ENCODE data around the gene PRRT2. TPM values are rescaled to one million over a fixed set of nuclear protein-coding genes. Genes with fewer than 3 reads are reported as not detected.
A peak's percentile ranks its signal among the peaks of the same experiment; 100 is the strongest.

The PRRT2 gene
- total RNA-seq, 2 donors from 2014 or later, result 0.98 to 2.8 TPM

GRCh38 chr16:29812754-29813643 is 1.0 kb downstream of the PRRT2 start:
- Mint-ChIP-seq H3K4me3 (peak overlapping the region; percentile 91), H3K27ac (no peak overlapping the region), H3K9me3 (no peaks in the 10 kb centered on the region)

GRCh38 chr16:29813644-29814562 is 1.9 kb downstream of the PRRT2 start:
- Mint-ChIP-seq H3K4me1 (ENCODE audit: low read depth in 2 of 2) (peaks cover 47 to 57% of the 10 kb centered on the region in 2 donors), H3K36me3 (peaks cover 7% of the 10 kb centered on the region), H3K27ac (peak overlapping the region; percentile 84 to 90), H3K9me3 (no peaks in the 10 kb centered on the region), H3K4me3 (no peak overlapping the region), H3K27me3 (no peaks in the 10 kb centered on the region)
- no peak for ATAC-seq
- DNase-seq (ENCODE audit: low spot score), result no peak

More at GRCh38 chr16:29812754-29813643, 1.0 kb downstream of the PRRT2 start:
- Mint-ChIP-seq H3K4me1 (ENCODE audit: low read depth in 2 of 2) (peaks cover 48 to 56% of the 10 kb centered on the region in 2 donors), H3K27me3 (no peaks in the 10 kb centered on the region), H3K36me3 (peaks cover 7% of the 10 kb centered on the region)
- DNase-seq (ENCODE audit: low spot score) (no peak), ATAC-seq (no peak)

GRCh38 chr16:29814592-29814991 is 2.6 kb downstream of the PRRT2 start:
- H3K27me3 Mint-ChIP-seq, result no peaks in the 10 kb centered on the region
- no peaks in the 10 kb centered on the region for H3K9me3 Mint-ChIP-seq

GRCh38 chr16:29815032-29815721 is 3.2 kb downstream of the PRRT2 start:
- Mint-ChIP-seq H3K27ac (peak overlapping the region; percentile 84 to 90), H3K4me1 (ENCODE audit: low read depth in 2 of 2) (peaks cover 59 to 65% of the 10 kb centered on the region in 2 donors), H3K27me3 (no peaks in the 10 kb centered on the region), H3K36me3 (peaks cover 7% of the 10 kb centered on the region), H3K9me3 (no peaks in the 10 kb centered on the region), H3K4me3 (peak overlapping the region; percentile 89)
- DNase-seq (ENCODE audit: low spot score), result no peak
- no peak for ATAC-seq

More at GRCh38 chr16:29814592-29814991, 2.6 kb downstream of the PRRT2 start:
- DNase-seq (ENCODE audit: low spot score) (no peak), ATAC-seq (no peak)
- Mint-ChIP-seq H3K36me3 (peaks cover 7% of the 10 kb centered on the region), H3K4me3 (peak overlapping the region; percentile 89), H3K4me1 (ENCODE audit: low read depth in 2 of 2) (peaks cover 54 to 63% of the 10 kb centered on the region in 2 donors), H3K27ac (peak overlapping the region; percentile 84 to 90)

GRCh38 chr16:29815793-29816693 is 4.0 kb downstream of the PRRT2 start, which contains the start of gene PAGR1:
Gene PAGR1, plus strand, starts transcription at chr16:29816152. Its CDS starts 374 bp downstream, at chr16:29816526.
- peaks cover 7% of the 10 kb centered on the region for H3K36me3 Mint-ChIP-seq
- H3K27me3 Mint-ChIP-seq, result no peaks in the 10 kb centered on the region
- DNase-seq (ENCODE audit: low spot score) (peak; percentile 98), ATAC-seq (peak; percentile 88 to 90)
- peak within 1 kb of the TSS; percentile 84 to 90 for H3K27ac Mint-ChIP-seq
- no peaks in the 10 kb centered on the region for H3K9me3 Mint-ChIP-seq
- H3K4me1 Mint-ChIP-seq (ENCODE audit: low read depth in 2 of 2), result peaks cover 56 to 65% of the 10 kb centered on the region in 2 donors
- peak within 1 kb of the TSS; percentile 89 for H3K4me3 Mint-ChIP-seq

- H3K36me3 Mint-ChIP-seq, result peaks cover 7% of the 10 kb centered on the region
- no peaks in the 10 kb centered on the region for H3K9me3 Mint-ChIP-seq
- DNase-seq (ENCODE audit: low spot score) (peak; percentile 72), ATAC-seq (peak; percentile 46)
- peak overlapping the region; percentile 84 to 90 for H3K27ac Mint-ChIP-seq
- H3K4me3 Mint-ChIP-seq, result peak overlapping the region; percentile 89
- peaks cover 55 to 58% of the 10 kb centered on the region in 2 donors for H3K4me1 Mint-ChIP-seq (ENCODE audit: low read depth in 2 of 2)
- H3K27me3 Mint-ChIP-seq, result no peaks in the 10 kb centered on the region
Observed at GRCh38 chr16:29816694-29817441, 4.9 kb downstream of the PRRT2 start.

- Mint-ChIP-seq H3K36me3 (peaks cover 7% of the 10 kb centered on the region), H3K27me3 (no peaks in the 10 kb centered on the region)
Observed at GRCh38 chr16:29818082-29818481, 6.1 kb downstream of the PRRT2 start.

GRCh38 chr16:29819506-29819905 is 7.5 kb downstream of the PRRT2 start:
- no peak for DNase-seq (ENCODE audit: low spot score)
- H3K4me1 Mint-ChIP-seq (ENCODE audit: low read depth in 2 of 2), result peaks cover 51 to 55% of the 10 kb centered on the region in 2 donors
- H3K27ac Mint-ChIP-seq, result peak overlapping the region; percentile 94 to 98
- peaks cover 7% of the 10 kb centered on the region for H3K36me3 Mint-ChIP-seq
- no peak for ATAC-seq
- no peaks in the 10 kb centered on the region for H3K27me3 Mint-ChIP-seq
- H3K9me3 Mint-ChIP-seq, result no peaks in the 10 kb centered on the region
- H3K4me3 Mint-ChIP-seq, result peak overlapping the region; percentile 96

More at GRCh38 chr16:29818082-29818481, 6.1 kb downstream of the PRRT2 start:
- Mint-ChIP-seq H3K4me1 (ENCODE audit: low read depth in 2 of 2) (peaks cover 55% of the 10 kb centered on the region in 2 donors), H3K4me3 (peak overlapping the region; percentile 96), H3K27ac (peak overlapping the region; percentile 78 to 98), H3K9me3 (no peaks in the 10 kb centered on the region)
- DNase-seq (ENCODE audit: low spot score) (no peak), ATAC-seq (no peak)

GRCh38 chr16:29820271-29820701 is 8.3 kb downstream of the PRRT2 start, which contains the start of gene MVP:
Gene MVP, plus strand, starts transcription at chr16:29820462. Its CDS starts 10,088 bp downstream, at chr16:29830550.
- ATAC-seq, result no peak
- peak within 1 kb of the TSS; percentile 94 to 98 for H3K27ac Mint-ChIP-seq
- no peaks in the 10 kb centered on the region for H3K27me3 Mint-ChIP-seq
- peak within 1 kb of the TSS; percentile 96 for H3K4me3 Mint-ChIP-seq
- no peaks in the 10 kb centered on the region for H3K9me3 Mint-ChIP-seq
- peaks cover 7% of the 10 kb centered on the region for H3K36me3 Mint-ChIP-seq
- no peak for DNase-seq (ENCODE audit: low spot score)
- peaks cover 49 to 53% of the 10 kb centered on the region in 2 donors for H3K4me1 Mint-ChIP-seq (ENCODE audit: low read depth in 2 of 2)

GRCh38 chr16:29820730-29821642 is 9.0 kb downstream of the PRRT2 start:
- peak overlapping the region; percentile 94 to 98 for H3K27ac Mint-ChIP-seq
- H3K9me3 Mint-ChIP-seq, result no peaks in the 10 kb centered on the region
- peak overlapping the region; percentile 96 for H3K4me3 Mint-ChIP-seq
- no peaks in the 10 kb centered on the region for H3K27me3 Mint-ChIP-seq
- peaks cover 7% of the 10 kb centered on the region for H3K36me3 Mint-ChIP-seq
- ATAC-seq, result peak; percentile 58 to 73
- H3K4me1 Mint-ChIP-seq (ENCODE audit: low read depth in 2 of 2), result peaks cover 46 to 54% of the 10 kb centered on the region in 2 donors
- DNase-seq (ENCODE audit: low spot score), result peak; percentile 82

GRCh38 chr16:29821643-29822115 is 9.7 kb downstream of the PRRT2 start:
- H3K9me3 Mint-ChIP-seq, result no peaks in the 10 kb centered on the region
- DNase-seq (ENCODE audit: low spot score) (no peak), ATAC-seq (no peak)
- H3K4me1 Mint-ChIP-seq (ENCODE audit: low read depth in 2 of 2), result peaks cover 42 to 53% of the 10 kb centered on the region in 2 donors
- H3K4me3 Mint-ChIP-seq, result peak overlapping the region; percentile 96
- no peaks in the 10 kb centered on the region for H3K27me3 Mint-ChIP-seq
- H3K36me3 Mint-ChIP-seq, result peaks cover 7% of the 10 kb centered on the region
- peak overlapping the region; percentile 94 to 98 for H3K27ac Mint-ChIP-seq
